SU-DHL-6 (cell line): Measurements from ENCODE around the gene RCAN1.

ENCODE experiments used
- H2AFZ ChIP-seq: fragments of 200-600 bp; sonication (generic); 2 replicates; pipeline ENCODE4 v1.6.1; 2014; ENCODE audit warnings: low read depth, mild to moderate bottlenecking, moderate library complexity, mixed read lengths, antibody characterized with exemption, low read length; ENCODE audit not compliant: severe bottlenecking
- H3F3A ChIP-seq: fragments of 200-600 bp; shearing (Covaris generic); 2 replicates; pipeline ENCODE4 v1.6.0; 2016; ENCODE audit warnings: antibody characterized with exemption, mild to moderate bottlenecking; ENCODE audit not compliant: insufficient read depth
- H3K27ac ChIP-seq: fragments of 200-600 bp; sonication (generic); 2 replicates; pipeline ENCODE4 v1.5.1; 2016; ENCODE audit warnings: low read depth, mild to moderate bottlenecking, low read length, moderate library complexity, mixed read lengths
- H3K27me3 ChIP-seq: fragments of 200-600 bp; sonication (generic), shearing (Covaris generic); 2 replicates; pipeline ENCODE4 v1.6.0; 2014; ENCODE audit warnings: mild to moderate bottlenecking, low read length
- H3K36me3 ChIP-seq: fragments of 200-600 bp; sonication (generic); 2 replicates; pipeline ENCODE4 v1.6.1; 2014; ENCODE audit warnings: mild to moderate bottlenecking, low read length, mixed read lengths
- H3K4me2 ChIP-seq: fragments of 300-600, 200-600 bp; shearing (Covaris generic), sonication (generic); 2 replicates; pipeline ENCODE4 v1.6.0; 2014; ENCODE audit warnings: low read length, low read depth, mild to moderate bottlenecking; ENCODE audit not compliant: poor library complexity, severe bottlenecking
- H3K4me3 ChIP-seq: fragments of 200-600 bp; sonication (generic); 2 replicates; pipeline ENCODE4 v1.5.1; 2014; ENCODE audit warnings: antibody characterized with exemption, low read length, mild to moderate bottlenecking, mixed read lengths; ENCODE audit not compliant: insufficient read depth, poor library complexity, severe bottlenecking
- H3K79me2 ChIP-seq: fragments of 200-600 bp; sonication (generic); 2 replicates; pipeline ENCODE4 v1.6.1; 2014; ENCODE audit warnings: mild to moderate bottlenecking, low read length, moderate library complexity; ENCODE audit not compliant: insufficient read depth
- H3K9ac ChIP-seq: fragments of 200-600 bp; sonication (generic); 2 replicates; pipeline ENCODE4 v1.7.0; 2014; ENCODE audit warnings: mild to moderate bottlenecking, low read length
- H3K9me2 ChIP-seq: fragments of 200-600 bp; sonication (generic); replicated peaks from 2 replicates; pipeline ENCODE4 v1.6.1; 2014; ENCODE audit warnings: low read length; ENCODE audit not compliant: insufficient read depth
- H3K9me3 ChIP-seq: fragments of 200-600 bp; sonication (generic); 2 replicates; pipeline ENCODE4 v1.6.1; 2014; ENCODE audit warnings: low read length, mixed read lengths; ENCODE audit not compliant: insufficient read depth
- H4K20me1 ChIP-seq: fragments of 200-600 bp; sonication (generic); 2 replicates; pipeline ENCODE4 v1.6.1; 2014; ENCODE audit warnings: low read depth, mild to moderate bottlenecking, antibody characterized with exemption, low read length, moderate library complexity, mixed read lengths
- CTCF ChIP-seq: fragments of 200-600 bp; sonication (generic); IDR thresholded peaks from one replicate; pipeline ENCODE4 v1.5.1; 2017; ENCODE audit warnings: antibody characterized with exemption, mild to moderate bottlenecking, low read length, moderate library complexity; ENCODE audit not compliant: insufficient read depth, poor library complexity, severe bottlenecking
- EZH2phosphoT487 ChIP-seq: fragments of 200-600 bp; sonication (generic), shearing (Covaris generic); conservative IDR thresholded peaks from 2 replicates; pipeline ENCODE4 v1.6.1; 2018; ENCODE audit warnings: mild to moderate bottlenecking, antibody characterized with exemption, low read length, moderate library complexity, mixed read lengths

RCAN1 gene

GRCh38 chr21:34543017-34543416, 71.9 kb downstream of the RCAN1 start:
- no peaks in the 10 kb centered on the region for H3K36me3 ChIP-seq
- no peaks in the 10 kb centered on the region for H4K20me1 ChIP-seq
- H3K9ac ChIP-seq, result no peak overlapping the region
- H3F3A ChIP-seq, result no peaks in the 10 kb centered on the region
- no peaks in the 10 kb centered on the region for H3K79me2 ChIP-seq
- H3K4me2 ChIP-seq, result no peak overlapping the region
- no peaks in the 10 kb centered on the region for H3K9me2 ChIP-seq
- no peaks in the 10 kb centered on the region for H3K27me3 ChIP-seq
- H2AFZ ChIP-seq, result no peak overlapping the region
- TF ChIP-seq CTCF, result no peak
- no peak for TF ChIP-seq EZH2phosphoT487
- no peak overlapping the region for H3K27ac ChIP-seq
- H3K4me3 ChIP-seq, result no peak overlapping the region
- H3K9me3 ChIP-seq, result no peaks in the 10 kb centered on the region

- Histone ChIP-seq H3K27me3 (no peaks in the 10 kb centered on the region), H3F3A (no peaks in the 10 kb centered on the region), H3K79me2 (no peaks in the 10 kb centered on the region), H3K36me3 (no peaks in the 10 kb centered on the region), H3K4me2 (no peak overlapping the region), H2AFZ (no peak overlapping the region), H3K4me3 (no peak overlapping the region), H3K9me2 (no peaks in the 10 kb centered on the region), H3K9ac (no peak overlapping the region), H3K27ac (no peak overlapping the region), H4K20me1 (no peaks in the 10 kb centered on the region), H3K9me3 (no peaks in the 10 kb centered on the region)
- TF ChIP-seq EZH2phosphoT487, result no peak
- no peak for TF ChIP-seq CTCF
Observed at GRCh38 chr21:34540206-34540605, 74.7 kb downstream of the RCAN1 start.

- no peaks in the 10 kb centered on the region for H3K9me3 ChIP-seq
- no peak overlapping the region for H3K4me2 ChIP-seq
- no peak overlapping the region for H3K9ac ChIP-seq
- no peaks in the 10 kb centered on the region for H3K79me2 ChIP-seq
- H3K27ac ChIP-seq, result no peak overlapping the region
- H3K36me3 ChIP-seq, result no peaks in the 10 kb centered on the region
- no peak overlapping the region for H2AFZ ChIP-seq
- no peaks in the 10 kb centered on the region for H3K27me3 ChIP-seq
- H3K4me3 ChIP-seq, result no peak overlapping the region
- H3F3A ChIP-seq, result no peaks in the 10 kb centered on the region
- H3K9me2 ChIP-seq, result no peaks in the 10 kb centered on the region
- no peak for TF ChIP-seq CTCF
- TF ChIP-seq EZH2phosphoT487, result no peak
- no peaks in the 10 kb centered on the region for H4K20me1 ChIP-seq
Observed at GRCh38 chr21:34537838-34538237, 77.1 kb downstream of the RCAN1 start.

GRCh38 chr21:34536820-34537219, 78.1 kb downstream of the RCAN1 start:
- TF ChIP-seq CTCF, result no peak
- TF ChIP-seq EZH2phosphoT487, result no peak
- H3K9ac ChIP-seq, result no peak overlapping the region
- no peaks in the 10 kb centered on the region for H3K9me3 ChIP-seq
- no peaks in the 10 kb centered on the region for H3F3A ChIP-seq
- no peak overlapping the region for H3K4me2 ChIP-seq
- no peaks in the 10 kb centered on the region for H3K36me3 ChIP-seq
- H2AFZ ChIP-seq, result no peak overlapping the region
- H3K27me3 ChIP-seq, result no peaks in the 10 kb centered on the region
- no peaks in the 10 kb centered on the region for H3K9me2 ChIP-seq
- no peak overlapping the region for H3K4me3 ChIP-seq
- H3K27ac ChIP-seq, result no peak overlapping the region
- H4K20me1 ChIP-seq, result no peaks in the 10 kb centered on the region
- no peaks in the 10 kb centered on the region for H3K79me2 ChIP-seq
